Stimulated activated CD8-positive, alpha-beta memory T cell treated with anti-CD3 and anti-CD28 coated beads, Interleukin-15, amount 100 ng/mL, for 4 hours (primary cell): Measurements from ENCODE around the gene SCT.

Experiments used
- DNase-seq, 2 donors: peaks; one replicate each; pipeline ENCODE4 v3.0.0-alpha.2; 2020; ENCODE audit warnings: low read depth in 2 of 2

Gene SCT

DNA sequence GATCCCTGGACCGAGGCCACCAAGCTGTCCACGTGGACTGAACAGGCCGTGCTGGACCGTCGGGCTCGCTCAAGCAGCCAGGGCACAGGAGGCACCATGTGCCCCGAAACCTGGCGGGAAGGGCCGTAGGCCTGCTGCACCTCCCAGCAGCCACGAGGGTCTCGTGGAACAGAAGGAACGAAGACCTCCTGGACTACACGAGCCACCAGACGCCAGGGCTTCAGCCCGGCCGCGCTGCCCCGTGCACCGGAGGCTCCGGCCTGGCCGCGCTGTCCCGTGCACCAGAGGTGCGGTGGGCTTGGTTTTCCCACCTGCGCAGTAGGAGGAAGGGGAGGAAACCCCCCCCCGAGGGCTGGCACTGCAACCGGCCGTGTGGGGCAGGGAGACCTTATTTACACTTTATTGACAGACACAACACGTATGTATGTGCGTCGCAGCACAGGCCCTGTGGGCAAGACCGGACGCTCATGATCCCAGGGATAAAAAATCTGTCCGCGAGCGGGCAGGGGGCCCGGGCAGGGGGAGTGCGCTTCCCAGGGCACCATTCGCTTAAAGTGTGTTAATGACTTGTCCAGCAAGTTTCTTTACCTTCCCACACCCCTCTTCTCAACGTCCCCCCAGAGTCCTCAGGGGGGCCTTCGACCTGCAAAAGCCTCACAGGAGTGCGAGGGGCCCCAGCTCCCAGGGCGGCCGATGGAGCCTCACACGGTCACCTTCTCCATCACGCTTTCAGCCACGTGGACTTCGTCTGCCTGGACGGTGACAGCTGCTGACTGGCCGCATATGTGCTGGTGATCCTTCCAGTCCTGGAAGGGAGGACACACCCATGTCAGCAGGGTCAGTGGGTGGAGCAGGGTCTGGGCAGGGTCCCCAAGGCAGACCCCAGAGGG is 17.1 kb upstream of the SCT start:
- DNase-seq, result no peak

DNA sequence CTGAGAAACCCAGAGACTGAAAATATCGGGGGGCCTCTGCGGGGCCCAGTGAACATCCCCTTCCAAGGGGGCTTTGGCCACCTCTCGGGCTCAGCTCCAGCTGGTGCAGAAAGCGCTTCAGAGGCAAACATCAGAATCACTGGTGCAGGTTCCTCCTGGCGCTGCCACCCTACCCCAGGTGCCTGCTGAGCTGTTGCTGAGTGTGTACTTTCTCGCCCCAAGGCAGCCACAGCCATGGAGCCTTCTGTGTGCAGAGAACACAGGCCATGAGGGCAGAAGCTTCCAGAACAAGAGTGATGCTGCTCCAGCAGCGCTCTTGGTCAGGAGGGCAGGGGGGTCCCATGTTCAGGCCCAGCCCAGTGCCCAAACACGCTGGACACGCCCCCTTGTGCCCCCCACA is 16.4 kb upstream of the SCT start:
- no peak for DNase-seq

DNA sequence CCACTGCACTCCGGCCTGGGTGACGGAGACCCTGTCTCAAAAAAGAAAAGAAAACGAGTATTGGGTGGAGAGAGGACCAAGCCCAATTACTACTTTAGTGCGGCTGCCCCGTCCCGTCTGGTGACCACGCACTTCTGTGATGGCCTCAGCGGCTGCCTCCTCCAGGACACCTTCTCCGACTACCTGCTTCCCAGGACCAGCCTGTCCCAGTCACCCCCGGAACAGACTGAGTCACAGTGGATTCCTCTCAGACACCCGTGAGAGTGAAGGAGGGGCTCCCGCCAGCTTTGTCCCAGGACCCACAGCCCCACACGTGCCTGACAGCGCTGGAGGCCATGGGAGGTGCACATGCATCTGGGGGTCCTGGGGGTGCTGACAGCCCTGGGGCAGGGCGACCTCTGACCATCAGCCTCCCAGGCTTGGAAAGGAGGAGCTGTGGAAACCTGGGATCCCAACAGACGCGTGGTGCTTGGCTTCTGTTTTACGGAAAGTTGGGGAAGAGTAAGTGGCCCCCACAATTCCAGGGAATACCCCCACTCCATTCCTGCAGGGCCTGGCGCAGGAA is 14.9 kb upstream of the SCT start:
- DNase-seq, result no peak

GRCh38 chr11:640021-640706 is 13.2 kb upstream of the SCT start:
- no peak for DNase-seq

GRCh38 chr11:639332-639955 is 12.5 kb upstream of the SCT start:
- DNase-seq, result no peak

- DNase-seq, result no peak
Observed at GRCh38 chr11:638631-639331, 11.8 kb upstream of the SCT start.

DNA sequence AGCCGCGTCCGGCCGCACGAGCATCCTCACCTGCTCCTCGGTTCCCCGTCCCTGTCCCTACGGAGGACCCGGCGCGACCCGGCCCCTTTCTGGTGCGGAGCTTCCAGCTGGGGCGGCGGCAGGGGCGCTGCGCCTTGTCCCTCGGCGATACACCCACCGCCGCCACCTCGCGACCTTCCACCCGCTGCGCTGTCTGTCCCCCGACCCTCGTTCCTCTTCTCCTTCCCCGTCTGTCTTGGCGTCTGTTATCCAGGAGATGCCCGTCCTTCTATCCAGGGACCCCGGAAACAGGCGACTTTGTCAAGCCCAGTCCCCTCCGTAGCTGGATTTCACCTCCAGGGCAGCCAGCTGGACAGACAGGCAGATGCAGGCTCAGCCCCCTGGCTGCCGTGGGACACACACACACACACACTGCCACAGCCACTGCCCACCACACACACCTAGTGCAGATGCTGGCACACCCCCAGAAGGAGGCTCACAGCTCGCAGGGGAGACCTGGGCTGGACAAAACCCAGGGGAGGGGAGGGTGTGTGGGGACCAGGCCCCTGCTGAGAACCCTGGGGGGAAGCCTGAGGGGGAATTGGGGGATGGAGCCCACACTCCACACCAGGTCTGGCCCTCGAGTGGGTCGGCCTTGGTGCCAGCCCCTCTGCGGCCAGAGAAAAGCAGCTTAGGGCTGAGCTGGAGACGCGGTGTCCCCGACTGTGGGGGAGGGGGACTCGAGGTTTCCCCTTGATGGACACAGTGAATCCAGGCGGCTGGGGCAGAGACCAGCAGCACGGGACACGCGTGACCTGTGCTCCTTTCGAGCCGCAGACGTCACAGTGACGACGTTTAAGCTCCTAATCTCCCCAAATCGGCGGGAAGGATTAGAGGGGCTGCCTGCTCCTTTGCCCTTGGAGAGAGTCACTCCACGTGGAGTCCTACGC is 10.9 kb upstream of the SCT start:
- DNase-seq, result no peak

- DNase-seq, result no peak
Observed at GRCh38 chr11:637333-637592, 10.3 kb upstream of the SCT start.

DNA sequence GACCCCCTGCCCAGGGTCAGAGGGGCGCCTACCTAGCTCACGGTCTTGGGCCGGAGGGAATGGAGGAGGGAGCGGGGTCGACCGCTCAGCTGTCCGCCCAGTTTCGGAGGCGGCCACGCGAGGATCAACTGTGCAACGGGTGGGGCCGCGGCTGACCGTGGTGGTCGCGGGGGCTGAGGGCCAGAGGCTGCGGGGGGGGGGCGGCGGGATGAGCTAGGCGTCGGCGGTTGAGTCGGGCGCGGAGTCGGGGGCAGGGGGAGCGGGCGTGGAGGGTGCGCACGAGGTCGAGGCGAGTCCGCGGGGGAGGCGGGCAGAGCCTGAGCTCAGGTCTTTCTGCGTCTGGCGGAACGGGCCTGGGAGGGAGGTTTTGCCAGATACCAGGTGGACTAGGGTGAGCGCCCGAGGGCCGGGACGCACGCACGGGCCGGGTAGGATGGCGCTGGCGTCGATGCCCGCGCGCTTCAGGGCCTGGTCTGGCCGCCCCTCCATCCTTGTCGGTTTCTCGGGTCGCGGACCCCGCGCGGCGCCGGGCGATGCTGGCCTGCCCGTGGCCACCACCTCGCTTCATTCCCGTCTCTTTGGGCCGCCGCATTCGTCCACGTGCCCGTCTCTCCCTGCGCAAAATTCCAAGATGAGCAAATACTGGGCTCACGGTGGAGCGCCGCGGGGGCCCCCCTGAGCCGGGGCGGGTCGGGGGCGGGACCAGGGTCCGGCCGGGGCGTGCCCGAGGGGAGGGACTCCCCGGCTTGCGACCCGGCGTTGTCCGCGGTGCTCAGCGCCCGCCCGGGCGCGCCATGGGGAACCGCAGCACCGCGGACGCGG is 9.7 kb upstream of the SCT start, which contains the start of gene DRD4:
DRD4 (plus strand) TSS at position 759 of the 822 bp plus-strand sequence; CDS start at position 795, 36 bp downstream.
- no peak for DNase-seq

GRCh38 chr11:635945-636510 is 9.0 kb upstream of the SCT start:
- DNase-seq, result no peak

DNA sequence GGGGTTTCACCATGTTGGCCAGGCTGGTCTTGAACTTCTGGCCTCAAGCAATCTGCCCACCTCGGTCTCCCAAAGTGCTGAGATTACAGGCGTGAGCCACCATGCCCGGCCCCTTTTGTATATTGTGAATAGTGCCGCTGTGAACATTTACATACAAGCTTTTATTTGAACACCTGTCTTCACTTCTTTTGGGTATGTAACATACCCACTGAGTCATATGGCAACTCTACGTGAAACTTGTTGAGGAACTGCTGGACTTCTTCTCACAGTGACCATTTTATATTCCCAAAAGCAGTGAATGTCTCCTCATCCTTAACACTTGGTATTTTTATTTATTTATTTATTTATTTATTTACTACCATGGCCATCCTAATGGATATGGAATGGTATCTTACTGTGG is 3.9 kb upstream of the SCT start:
- no peak for DNase-seq

DNA sequence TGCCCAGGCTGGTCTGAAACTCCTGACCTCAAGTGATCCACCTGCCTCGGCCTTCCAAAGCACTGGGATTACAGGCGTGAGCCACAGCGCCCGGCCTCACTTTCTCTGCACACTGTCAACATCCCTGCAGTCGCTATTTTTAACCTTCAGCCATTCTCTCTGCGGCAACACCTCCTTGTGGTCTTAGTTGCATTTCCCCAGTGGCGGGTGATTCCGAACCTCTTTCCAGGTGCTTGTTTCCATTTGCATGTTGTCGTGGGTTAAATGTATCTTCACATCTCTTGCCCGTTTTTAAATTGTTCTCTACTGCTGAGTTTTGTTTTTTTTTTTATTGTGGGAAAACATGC is 2.2 kb upstream of the SCT start:
- no peak for DNase-seq

GRCh38 chr11:628056-628455 is 1.1 kb upstream of the SCT start:
- DNase-seq, result no peak

GRCh38 chr11:627308-627576 is 261 bp upstream of the SCT start:
- no peak for DNase-seq

DNA sequence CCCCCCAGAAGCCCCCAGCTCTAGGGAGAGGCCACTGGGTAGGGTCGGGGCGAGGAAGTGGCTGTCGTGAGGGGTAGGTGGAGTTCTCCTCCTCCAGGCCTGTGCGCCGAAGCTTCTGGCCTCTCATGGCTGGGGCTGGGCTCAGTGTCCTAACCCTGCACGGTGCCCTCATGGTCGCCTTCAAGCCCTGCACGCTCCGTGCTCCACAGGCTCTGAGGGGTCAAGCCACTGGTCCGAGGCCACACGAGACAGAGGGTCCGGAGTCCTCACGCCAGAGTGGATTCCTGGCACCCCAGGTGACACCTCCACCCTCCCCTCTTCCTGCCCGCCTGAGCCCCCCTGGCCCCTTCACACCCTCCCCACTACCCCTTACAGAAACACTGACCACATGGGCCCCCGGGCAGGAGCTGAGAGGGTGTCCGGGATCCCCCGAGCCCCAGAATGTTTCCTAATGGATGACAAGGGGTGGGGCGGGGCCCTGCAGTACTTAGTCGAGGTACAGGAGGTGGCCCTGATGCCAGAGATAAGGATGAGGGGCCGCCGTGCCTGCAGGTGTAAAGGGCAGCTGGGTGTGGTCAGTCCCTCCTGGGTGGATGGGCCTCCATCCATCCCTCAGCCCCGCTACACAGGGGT is 1.2 kb downstream of the SCT start:
- DNase-seq, result no peak

- DNase-seq, result no peak
Observed at GRCh38 chr11:624705-625635, 2.0 kb downstream of the SCT start, which contains the start of gene CDHR5. CDHR5 (minus strand) TSS chr11:624955; CDS start chr11:624902, 53 bp downstream.

DNA sequence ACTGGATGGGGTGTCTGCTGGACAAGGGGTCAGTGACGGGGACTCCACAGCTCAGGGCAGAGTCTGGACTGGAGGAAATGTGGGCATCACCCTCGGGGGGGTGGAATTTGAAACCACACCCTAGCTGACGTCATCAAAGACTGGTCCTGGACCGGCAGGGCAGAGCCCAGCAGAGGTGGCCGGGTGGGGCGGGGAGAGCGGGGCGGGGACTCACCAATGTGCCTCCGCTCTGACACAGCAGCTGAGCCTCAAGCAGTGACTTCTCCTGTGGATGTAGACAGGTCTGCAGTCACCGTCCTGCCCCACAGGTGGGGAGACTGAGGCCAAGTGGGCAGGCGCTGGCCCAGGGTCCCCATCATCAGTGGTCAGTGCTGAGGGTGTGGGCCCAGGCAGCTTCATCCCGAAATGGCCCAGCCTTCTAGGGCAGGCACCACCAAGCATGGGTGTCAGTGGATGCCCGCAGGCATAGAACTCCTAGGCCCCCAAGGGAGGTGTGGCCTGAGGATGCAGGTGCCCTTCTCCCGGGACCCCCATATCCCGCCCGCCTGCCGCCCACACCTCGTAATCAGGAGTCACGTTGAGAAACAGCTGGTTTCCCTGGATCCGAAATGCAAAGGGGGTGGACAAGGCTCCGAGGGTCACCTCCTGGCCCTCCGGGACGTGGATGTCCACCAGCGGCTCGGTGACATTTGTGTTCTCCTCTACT is 2.8 kb downstream of the SCT start:
- DNase-seq, result no peak
